Measurements from ENCODE around the gene STRA8.
A peak's percentile ranks its signal among the peaks of the same experiment; 100 is the strongest.
"Not testable (repeated sequence)": the region's sequence is repeated elsewhere in the genome, so short reads cannot be mapped to it uniquely, and the experiment has no call there.

Gene STRA8

GRCh38 chr7:135217645-135218509 lies 15.8 kb upstream of the STRA8 start:
- no peak for DNase-seq (ENCODE audit: low read depth)
- no peak for TF ChIP-seq MAX (IDR thresholded peaks at IDR 0.05; ENCODE audit: low read depth, low read length)
- no peak for TF ChIP-seq POLR2A (IDR thresholded peaks at IDR 0.05; ENCODE audit: extremely low read depth, insufficient read length)
- no peak overlapping the region for H3K4me3 ChIP-seq (ENCODE audit: low read depth, low read length)

GRCh38 chr7:135224027-135224426 lies 9.6 kb upstream of the STRA8 start:
- no peak overlapping the region for H3K4me3 ChIP-seq (ENCODE audit: low read depth, low read length)
- DNase-seq (ENCODE audit: low read depth): peak; percentile 45
- no peak for TF ChIP-seq MAX (IDR thresholded peaks at IDR 0.05; ENCODE audit: low read depth, low read length)
- TF ChIP-seq MYC (IDR thresholded peaks at IDR 0.05; ENCODE audit: low read depth, low read length): no peak
- TF ChIP-seq CTCF (IDR thresholded peaks at IDR 0.05; ENCODE audit: low read depth, low read length): no peak
- no peak for TF ChIP-seq POLR2A (IDR thresholded peaks at IDR 0.05; ENCODE audit: extremely low read depth, insufficient read length)

GRCh38 chr7:135231686-135232085 lies 2.0 kb upstream of the STRA8 start:
- TF ChIP-seq MAX (IDR thresholded peaks at IDR 0.05; ENCODE audit: low read depth, low read length): no peak
- no peak for TF ChIP-seq MYC (IDR thresholded peaks at IDR 0.05; ENCODE audit: low read depth, low read length)
- TF ChIP-seq CTCF (IDR thresholded peaks at IDR 0.05; ENCODE audit: low read depth, low read length): no peak
- TF ChIP-seq POLR2A (IDR thresholded peaks at IDR 0.05; ENCODE audit: extremely low read depth, insufficient read length): no peak
- DNase-seq (ENCODE audit: low read depth): peak; percentile 34
- no peak overlapping the region for H3K4me3 ChIP-seq (ENCODE audit: low read depth, low read length)

- no peak for DNase-seq (ENCODE audit: low read depth)
- no peak for TF ChIP-seq CTCF (IDR thresholded peaks at IDR 0.05; ENCODE audit: low read depth, low read length)
- TF ChIP-seq MYC (IDR thresholded peaks at IDR 0.05; ENCODE audit: low read depth, low read length): no peak
- TF ChIP-seq POLR2A (IDR thresholded peaks at IDR 0.05; ENCODE audit: extremely low read depth, insufficient read length): no peak
- no peak overlapping the region for H3K4me3 ChIP-seq (ENCODE audit: low read depth, low read length)
Observed at GRCh38 chr7:135232087-135232486, 1.6 kb upstream of the STRA8 start.

GRCh38 chr7:135232720-135233119 lies 918 bp upstream of the STRA8 start:
- peak; percentile 34 for DNase-seq (ENCODE audit: low read depth)
- TF ChIP-seq CTCF (IDR thresholded peaks at IDR 0.05; ENCODE audit: low read depth, low read length) (peak; percentile 34), POLR2A (IDR thresholded peaks at IDR 0.05; ENCODE audit: extremely low read depth, insufficient read length) (no peak)
- no peak overlapping the region for H3K4me3 ChIP-seq (ENCODE audit: low read depth, low read length)

GRCh38 chr7:135234095-135234494 lies 457 bp downstream of the STRA8 start:
- H3K4me3 ChIP-seq (ENCODE audit: low read depth, low read length); DNase-seq (ENCODE audit: low read depth): not testable (repeated sequence)

- H3K4me3 ChIP-seq (ENCODE audit: low read depth, low read length): no peak overlapping the region
- no peak for DNase-seq (ENCODE audit: low read depth)
- TF ChIP-seq CTCF (IDR thresholded peaks at IDR 0.05; ENCODE audit: low read depth, low read length): no peak
- TF ChIP-seq MAX (IDR thresholded peaks at IDR 0.05; ENCODE audit: low read depth, low read length): no peak
Observed at GRCh38 chr7:135234727-135235126, 1.1 kb downstream of the STRA8 start.
